Adrenal gland (tissue), 12 donors: ENCODE results near the gene C1orf174. TPM values are rescaled to one million over a fixed set of nuclear protein-coding genes. Genes with fewer than 3 reads are reported as not detected.

Experiments
- DNase-seq, 7 donors: peaks; one replicate each; pipeline ENCODE4 v3.0.0-alpha.2; 2019 to 2020
- H3K27ac ChIP-seq, 5 donors: fragments of 200-600 bp; sonication (generic) in 4 of 5; 1 replicate in 3 of 5; 2 replicates in 2 of 5; pipeline versions ENCODE4 v1.5.1 to v1.8.0; 2016 to 2020; ENCODE audit warnings: mild to moderate bottlenecking in 1 of 5
- H3K27me3 ChIP-seq: fragments of 200-600 bp; 2 replicates; pipeline ENCODE4 v1.8.0; 2021
- H3K36me3 ChIP-seq, 2 donors: fragments of 200-600 bp; replicated peaks in 1 of 2; 1 replicate in 1 of 2; 2 replicates in 1 of 2; pipeline versions ENCODE4 v1.5.1 to v1.8.0; 2018 to 2022
- H3K4me1 ChIP-seq, 2 donors: fragments of 200-600 bp; replicated peaks in 1 of 2; 1 replicate in 1 of 2; 2 replicates in 1 of 2; pipeline versions ENCODE4 v1.5.1 to v1.8.0; 2018 to 2021
- H3K4me3 ChIP-seq, 4 donors: fragments of 200-600 bp; sonication (generic) in 3 of 4; one replicate each; pipeline ENCODE4 v1.5.1; 2016 to 2018
- H3K9me3 ChIP-seq, 3 donors: fragments of 200-600 bp; sonication (generic) in 1 of 3; replicated peaks in 1 of 3; 1 replicate in 2 of 3; 2 replicates in 1 of 3; pipeline versions ENCODE4 v1.5.1 to v1.8.0; 2016 to 2021
- CTCF ChIP-seq, 6 experiments: fragments of 450-650 bp in 4 of 6; fragments of 200-600 bp in 2 of 6; sonication (generic) in 1 of 6; IDR thresholded peaks; 1 replicate in 5 of 6; 2 replicates in 1 of 6; pipeline versions ENCODE4 v1.5.1 to v1.8.0; 2016 to 2021; ENCODE audit warnings: antibody characterized with exemption in 6 of 6, mild to moderate bottlenecking in 2 of 6, moderate library complexity in 1 of 6
- POLR2A ChIP-seq, 2 donors: fragments of 450-650 bp; IDR thresholded peaks; one replicate each; pipeline ENCODE4 v1.6.1; 2017; ENCODE audit warnings: antibody characterized with exemption in 2 of 2, mild to moderate bottlenecking in 2 of 2, moderate library complexity in 1 of 2
- WGBS, 4 donors: extraction: QIAGEN DNeasy Blood & Tissue Kit in 2 of 4; methylation state at CpG; one replicate each; pipeline versions ENCODE4 v1.1.5 to v1.1.7; 2013 to 2017; 5-methylcytosine and 5-hydroxymethylcytosine counted together
- intact Hi-C, 2 donors: fragments of 100-400 bp; cut with DNase I; formaldehyde crosslinking; loops; one replicate each; pipeline versions ENCODE4 v1.14.1 to v1.15.0; 2022 to 2023
- polyA plus RNA-seq, 3 donors: library from polyadenylated mRNA; stranded (reverse); fragments of 200-250 nt in 2 of 3; fragments of 350-450 nt in 1 of 3; fragmentation: Illumina TruSeq in 1 of 3; extraction: RNeasy Lipid Tissue Mini Kit (QIAGEN cat#74804) in 1 of 3; gene quantifications; one replicate each; pipeline ENCODE4 v1.2.3, GENCODE V29; 2013 to 2014
- total RNA-seq, 9 donors: library from RNA; depleted of rRNA in 4 of 9; stranded (reverse); fragments of >200 nt in 4 of 9; fragments of 120-200 nt in 1 of 9; fragmentation: NEBNext Ultra II Directional in 1 of 9; extraction: Animal tissue kit (Norgen Biotek cat#: 25700) in 1 of 9; gene quantifications; one replicate each; pipeline versions ENCODE4 v1.1.0 to v1.2.4, GENCODE V29; 2013 to 2023
- donor health status: healthy with polysubstance abuse.
- donor health status: Bipolar disorder and iron deficiency.
- donor health status: DM: yes; HTN: yes; CAD: no.
- donor health status: DM: no; HTN: no; CAD: no.
- donor health status: DM: no; HTN: no; CAD: no.
- donor health status: DM: yes; HTN: yes; CAD: no.

Gene C1orf174
- total and polyA plus RNA-seq, 12 donors, result 11.5 to 28.0 (median 19.0) TPM

GRCh38 chr1:3917761-3918160 lies 17.7 kb upstream of the C1orf174 start:
- 71 to 84% (median 77%) methylated on average over 1 to 8 of the region's 8 CpGs for WGBS, 4 donors
- intact Hi-C loops, result no loop called here
- Histone ChIP-seq H3K27ac (no peak overlapping the region), H3K4me1 (no peaks in the 10 kb centered on the region), H3K9me3 (no peaks in the 10 kb centered on the region), H3K27me3 (no peaks in the 10 kb centered on the region), H3K36me3 (no peaks in the 10 kb centered on the region), H3K4me3 (no peak overlapping the region)
- no peak for DNase-seq
- TF ChIP-seq POLR2A (IDR thresholded peaks at IDR 0.05), result no peak
- TF ChIP-seq CTCF (IDR thresholded peaks at IDR 0.05), result no peak

- Histone ChIP-seq H3K27ac (no peak overlapping the region), H3K36me3 (no peaks in the 10 kb centered on the region), H3K9me3 (no peaks in the 10 kb centered on the region), H3K4me3 (no peak overlapping the region), H3K27me3 (peaks cover 4% of the 10 kb centered on the region), H3K4me1 (no peaks in the 10 kb centered on the region)
- intact Hi-C loops, result no loop called here
- 77 to 86% (median 82%) methylated on average over 9 to 15 of the region's 15 CpGs for WGBS, 4 donors
- DNase-seq, result no peak
- TF ChIP-seq POLR2A (IDR thresholded peaks at IDR 0.05) (no peak), CTCF (IDR thresholded peaks at IDR 0.05) (no peak)
Measured at GRCh38 chr1:3915551-3916121, 15.6 kb upstream of the C1orf174 start.

- Histone ChIP-seq H3K27me3 (peaks cover 4% of the 10 kb centered on the region), H3K36me3 (no peaks in the 10 kb centered on the region), H3K9me3 (no peaks in the 10 kb centered on the region), H3K4me1 (no peaks in the 10 kb centered on the region), H3K4me3 (no peak overlapping the region), H3K27ac (no peak overlapping the region)
- intact Hi-C loops, result no loop called here
- no peak for TF ChIP-seq CTCF (IDR thresholded peaks at IDR 0.05)
- no peak for TF ChIP-seq POLR2A (IDR thresholded peaks at IDR 0.05)
- DNase-seq, result no peak
- 85 to 89% (median 88%) methylated on average over 7 to 14 of the region's 14 CpGs for WGBS, 4 donors
Measured at GRCh38 chr1:3914911-3915310, 14.8 kb upstream of the C1orf174 start.

GRCh38 chr1:3914331-3914851 lies 14.3 kb upstream of the C1orf174 start:
- Histone ChIP-seq H3K4me3 (no peak overlapping the region), H3K27ac (no peak overlapping the region), H3K4me1 (no peaks in the 10 kb centered on the region), H3K36me3 (no peaks in the 10 kb centered on the region), H3K27me3 (peaks cover 4% of the 10 kb centered on the region), H3K9me3 (no peaks in the 10 kb centered on the region)
- DNase-seq, result no peak
- intact Hi-C loops, result no loop called here
- WGBS, 4 donors, result 92 to 96% (median 94%) methylated on average over 13 to 21 of the region's 21 CpGs
- TF ChIP-seq POLR2A (IDR thresholded peaks at IDR 0.05), result no peak
- TF ChIP-seq CTCF (IDR thresholded peaks at IDR 0.05), result no peak
